HepG2 (cell line): ENCODE measurements around the gene INPP5K. TPM values are rescaled to one million over a fixed set of nuclear protein-coding genes. Genes with fewer than 3 reads are reported as not detected.
A peak's percentile ranks its signal among the peaks of the same experiment; 100 is the strongest.

ENCODE experiments used
- AHDC1 ChIP-seq: sonication (generic); formaldehyde crosslinking; IDR thresholded peaks from 2 replicates; pipeline ENCODE4 v1.5.1; 2020; ENCODE audit warnings: mild to moderate bottlenecking, missing genetic modification reagents, borderline replicate concordance
- ATF7 ChIP-seq, 2 experiments: fragments of 450-650 bp in 1 of 2; sonication (generic) in 1 of 2; formaldehyde crosslinking in 1 of 2; IDR thresholded peaks; 2 replicates each; pipeline versions ENCODE4 v1.4.0 to v1.6.1; 2016 to 2020; ENCODE audit warnings: antibody characterized with exemption in 1 of 2, mild to moderate bottlenecking in 1 of 2, missing genetic modification reagents in 1 of 2
- HOXD1 ChIP-seq: sonication (generic); formaldehyde crosslinking; IDR thresholded peaks from 2 replicates; pipeline ENCODE4 v1.5.0; 2020; ENCODE audit warnings: missing genetic modification reagents
- KLF6 ChIP-seq: IDR thresholded peaks from 2 replicates; pipeline ENCODE4 v1.8.0; 2016; ENCODE audit warnings: missing biosample characterization, missing genetic modification reagents
- PHF5A ChIP-seq: IDR thresholded peaks from one replicate; pipeline ENCODE4 v1.6.1; 2018; ENCODE audit warnings: low read depth, missing genetic modification reagents; ENCODE audit not compliant: unreplicated experiment
- U2AF1 ChIP-seq: fragments of 200-400 bp; formaldehyde crosslinking; optimal IDR thresholded peaks from 2 replicates; pipeline ENCODE3; 2017; ENCODE audit warnings: mild to moderate bottlenecking, low read depth, low read length
- ZFP1 ChIP-seq: IDR thresholded peaks from 2 replicates; pipeline ENCODE4 v1.6.1; 2016
- ZKSCAN5 ChIP-seq: sonication (generic); formaldehyde crosslinking; IDR thresholded peaks from 2 replicates; pipeline ENCODE4 v1.5.1; 2020; ENCODE audit warnings: mild to moderate bottlenecking, missing genetic modification reagents
- ZNF263 ChIP-seq: sonication (generic); formaldehyde crosslinking; IDR thresholded peaks from 2 replicates; pipeline ENCODE4 v1.4.0; 2020; ENCODE audit warnings: missing genetic modification reagents
- ZNF382 ChIP-seq: sonication (generic); formaldehyde crosslinking; IDR thresholded peaks from 2 replicates; pipeline ENCODE4 v1.5.0; 2020; ENCODE audit warnings: missing genetic modification reagents, mild to moderate bottlenecking, borderline replicate concordance
- ZNF441 ChIP-seq: sonication (generic); formaldehyde crosslinking; IDR thresholded peaks from 2 replicates; pipeline ENCODE4 v1.7.0; 2021; ENCODE audit warnings: missing genetic modification reagents, borderline replicate concordance
- ZNF589 ChIP-seq: sonication (generic); formaldehyde crosslinking; conservative IDR thresholded peaks from 2 replicates; pipeline ENCODE4 v1.8.0; 2022; ENCODE audit warnings: mild to moderate bottlenecking, moderate library complexity, missing genetic modification reagents
- ZXDC ChIP-seq: sonication (generic); formaldehyde crosslinking; IDR thresholded peaks from 2 replicates; pipeline ENCODE4 v1.5.0; 2020; ENCODE audit warnings: mild to moderate bottlenecking, missing genetic modification reagents
- polyA plus RNA-seq, 8 experiments: library from polyadenylated mRNA; depleted of rRNA in 3 of 8; stranded (reverse) in 7 of 8; unstranded in 1 of 8; fragments of >200 nt; fragmentation: Illumina TruSeq in 4 of 8; extraction: Trizol in 4 of 8; gene quantifications; 2 replicates each; pipeline versions ENCODE4 v1.2.1 to v1.2.3, GENCODE V29; 2011 to 2016; ENCODE audit warnings: low read depth in 4 of 8, missing spikeins in 1 of 8, mixed read lengths in 1 of 8; ENCODE audit not compliant: insufficient read depth in 1 of 8
- total RNA-seq, 5 experiments: library from RNA; depleted of rRNA; stranded (reverse); fragments of >200 nt; fragmentation: Illumina TruSeq; extraction: Trizol; gene quantifications; 2 replicates each; pipeline ENCODE4 v1.2.3, GENCODE V29; 2016; ENCODE audit warnings: low read depth in 1 of 5
- TF ChIP-seq, protein P1 (sequence below): sonication (generic); formaldehyde crosslinking; IDR thresholded peaks from 2 replicates; pipeline ENCODE4 v1.5.1; 2020; ENCODE audit warnings: missing genetic modification reagents, mild to moderate bottlenecking, borderline replicate concordance
- TF ChIP-seq, protein P2 (sequence below): sonication (generic); formaldehyde crosslinking; IDR thresholded peaks from 2 replicates; pipeline ENCODE4 v1.5.0; 2020; ENCODE audit warnings: missing genetic modification reagents, mild to moderate bottlenecking, borderline replicate concordance
- TF ChIP-seq, protein P3 (sequence below): sonication (generic); formaldehyde crosslinking; conservative IDR thresholded peaks from 2 replicates; pipeline ENCODE4 v1.5.0; 2020; ENCODE audit warnings: missing genetic modification reagents

INPP5K gene
- total and polyA plus RNA-seq, 2 of the 13 experiments (the other 11 are each of a cell fraction or from before 2014, with no cell fraction given): 4.8 to 9.6 TPM

GRCh38 chr17:1467898-1468492, 48.4 kb downstream of the INPP5K start (continued):
- TF ChIP-seq ZNF589 (CRISPR knock-in tag) (no peak), PHF5A (CRISPR knock-in tag) (no peak), ZXDC (CRISPR knock-in tag) (no peak), KLF6 (no peak), ZNF441 (CRISPR knock-in tag) (no peak), HOXD1 (CRISPR knock-in tag) (peak; percentile 79), ZNF263 (CRISPR knock-in tag) (no peak), ZNF382 (CRISPR knock-in tag) (no peak), AHDC1 (CRISPR knock-in tag) (no peak), U2AF1 (no peak), ZFP1 (0 out of 2 replicates have a peak, but pooled peaks have one; percentile 46), ZKSCAN5 (no peak), ATF7 (IDR thresholded peaks at IDR 0.05) (no peak), ATF7 (CRISPR knock-in tag; IDR thresholded peaks at IDR 0.05) (peak; percentile 57; the same call in 1 of the 2 replicates)
- TF ChIP-seq, protein P1, sequence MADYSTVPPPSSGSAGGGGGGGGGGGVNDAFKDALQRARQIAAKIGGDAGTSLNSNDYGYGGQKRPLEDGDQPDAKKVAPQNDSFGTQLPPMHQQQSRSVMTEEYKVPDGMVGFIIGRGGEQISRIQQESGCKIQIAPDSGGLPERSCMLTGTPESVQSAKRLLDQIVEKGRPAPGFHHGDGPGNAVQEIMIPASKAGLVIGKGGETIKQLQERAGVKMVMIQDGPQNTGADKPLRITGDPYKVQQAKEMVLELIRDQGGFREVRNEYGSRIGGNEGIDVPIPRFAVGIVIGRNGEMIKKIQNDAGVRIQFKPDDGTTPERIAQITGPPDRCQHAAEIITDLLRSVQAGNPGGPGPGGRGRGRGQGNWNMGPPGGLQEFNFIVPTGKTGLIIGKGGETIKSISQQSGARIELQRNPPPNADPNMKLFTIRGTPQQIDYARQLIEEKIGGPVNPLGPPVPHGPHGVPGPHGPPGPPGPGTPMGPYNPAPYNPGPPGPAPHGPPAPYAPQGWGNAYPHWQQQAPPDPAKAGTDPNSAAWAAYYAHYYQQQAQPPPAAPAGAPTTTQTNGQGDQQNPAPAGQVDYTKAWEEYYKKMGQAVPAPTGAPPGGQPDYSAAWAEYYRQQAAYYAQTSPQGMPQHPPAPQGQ: no peak
- TF ChIP-seq, protein P2, sequence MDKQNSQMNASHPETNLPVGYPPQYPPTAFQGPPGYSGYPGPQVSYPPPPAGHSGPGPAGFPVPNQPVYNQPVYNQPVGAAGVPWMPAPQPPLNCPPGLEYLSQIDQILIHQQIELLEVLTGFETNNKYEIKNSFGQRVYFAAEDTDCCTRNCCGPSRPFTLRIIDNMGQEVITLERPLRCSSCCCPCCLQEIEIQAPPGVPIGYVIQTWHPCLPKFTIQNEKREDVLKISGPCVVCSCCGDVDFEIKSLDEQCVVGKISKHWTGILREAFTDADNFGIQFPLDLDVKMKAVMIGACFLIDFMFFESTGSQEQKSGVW: no peak
- TF ChIP-seq, protein P3, sequence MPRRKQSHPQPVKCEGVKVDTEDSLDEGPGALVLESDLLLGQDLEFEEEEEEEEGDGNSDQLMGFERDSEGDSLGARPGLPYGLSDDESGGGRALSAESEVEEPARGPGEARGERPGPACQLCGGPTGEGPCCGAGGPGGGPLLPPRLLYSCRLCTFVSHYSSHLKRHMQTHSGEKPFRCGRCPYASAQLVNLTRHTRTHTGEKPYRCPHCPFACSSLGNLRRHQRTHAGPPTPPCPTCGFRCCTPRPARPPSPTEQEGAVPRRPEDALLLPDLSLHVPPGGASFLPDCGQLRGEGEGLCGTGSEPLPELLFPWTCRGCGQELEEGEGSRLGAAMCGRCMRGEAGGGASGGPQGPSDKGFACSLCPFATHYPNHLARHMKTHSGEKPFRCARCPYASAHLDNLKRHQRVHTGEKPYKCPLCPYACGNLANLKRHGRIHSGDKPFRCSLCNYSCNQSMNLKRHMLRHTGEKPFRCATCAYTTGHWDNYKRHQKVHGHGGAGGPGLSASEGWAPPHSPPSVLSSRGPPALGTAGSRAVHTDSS (CRISPR knock-in tag): no peak
